Globus pallidus (tissue), 1 donor: ENCODE results near the gene LYL1.

ENCODE experiments used
- DNase-seq: peaks from one replicate; pipeline ENCODE4 v3.0.0-alpha.2; 2015; ENCODE audit warnings: low spot score

LYL1 gene

DNA sequence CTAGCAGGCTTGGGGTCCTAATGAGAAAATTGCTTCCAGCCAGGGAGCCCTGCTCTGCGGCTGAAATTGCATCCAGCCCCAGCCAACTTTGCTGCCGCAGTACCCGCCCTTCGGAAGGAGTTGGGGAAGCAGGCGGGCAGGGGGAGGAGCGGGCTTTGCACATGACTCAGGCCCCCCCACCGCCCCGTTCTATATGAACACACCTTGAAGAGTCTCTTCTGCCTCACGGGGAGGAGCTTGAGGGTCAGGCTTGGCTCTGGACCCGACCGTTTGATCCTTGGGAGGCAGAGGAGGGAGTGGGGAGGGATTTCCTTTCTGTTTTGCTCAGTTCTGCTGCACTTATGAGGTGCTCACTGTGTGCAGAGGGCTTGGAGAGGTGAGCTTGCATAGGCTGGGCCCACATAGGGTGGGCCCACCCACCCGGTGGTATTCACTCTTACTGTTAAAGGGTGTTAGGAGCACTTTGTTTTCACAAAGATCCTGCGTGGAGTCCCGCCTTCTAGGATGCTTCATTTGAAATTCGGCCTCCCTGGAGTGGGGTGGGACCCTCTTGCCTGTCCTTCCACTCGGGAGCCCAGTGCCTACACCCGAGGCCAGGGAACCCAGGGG lies 46.5 kb downstream of the LYL1 start:
- DNase-seq: no peak

DNA sequence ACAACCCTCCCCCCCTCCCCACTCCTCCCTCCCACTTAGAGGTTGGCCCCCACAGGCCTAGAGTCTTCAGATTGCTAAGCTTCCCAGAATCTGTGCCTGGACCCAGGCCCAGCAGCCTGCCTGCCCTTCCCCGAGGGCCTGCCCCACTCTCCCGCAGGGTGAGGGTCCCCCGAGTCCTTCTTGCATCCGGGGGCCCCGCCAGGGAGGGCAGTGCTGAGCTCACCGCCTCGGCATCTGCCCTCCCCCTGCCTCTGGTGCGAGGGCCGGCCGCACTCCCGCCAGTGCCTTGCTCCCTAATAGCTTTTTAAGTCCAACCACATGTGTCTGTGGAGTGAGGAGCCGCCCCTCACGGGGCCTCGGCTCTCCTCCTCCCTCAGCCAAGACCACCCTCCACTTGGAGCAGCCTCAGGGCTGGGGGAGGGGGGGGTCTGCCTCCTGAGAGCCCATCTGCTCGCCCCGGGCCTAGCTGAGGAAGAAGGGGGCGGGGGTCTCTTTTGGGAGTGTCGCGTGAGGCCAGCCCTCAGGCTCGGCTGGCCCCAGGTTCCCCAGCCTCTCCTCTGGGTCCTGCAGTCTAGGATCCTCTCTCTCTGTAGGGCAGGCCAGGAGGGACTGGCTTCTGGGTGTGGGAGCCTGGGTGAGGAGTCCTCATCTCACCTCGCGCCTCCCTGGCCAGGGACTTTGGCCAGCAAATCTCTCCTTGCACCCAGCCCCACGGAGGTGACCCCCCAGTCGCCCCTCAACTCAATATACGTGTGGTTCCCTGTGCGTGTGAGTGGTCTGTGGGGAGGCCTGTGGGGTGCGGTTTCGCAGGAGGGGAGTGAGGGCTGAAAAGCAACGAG lies 47.2 kb downstream of the LYL1 start:
- no peak for DNase-seq

DNA sequence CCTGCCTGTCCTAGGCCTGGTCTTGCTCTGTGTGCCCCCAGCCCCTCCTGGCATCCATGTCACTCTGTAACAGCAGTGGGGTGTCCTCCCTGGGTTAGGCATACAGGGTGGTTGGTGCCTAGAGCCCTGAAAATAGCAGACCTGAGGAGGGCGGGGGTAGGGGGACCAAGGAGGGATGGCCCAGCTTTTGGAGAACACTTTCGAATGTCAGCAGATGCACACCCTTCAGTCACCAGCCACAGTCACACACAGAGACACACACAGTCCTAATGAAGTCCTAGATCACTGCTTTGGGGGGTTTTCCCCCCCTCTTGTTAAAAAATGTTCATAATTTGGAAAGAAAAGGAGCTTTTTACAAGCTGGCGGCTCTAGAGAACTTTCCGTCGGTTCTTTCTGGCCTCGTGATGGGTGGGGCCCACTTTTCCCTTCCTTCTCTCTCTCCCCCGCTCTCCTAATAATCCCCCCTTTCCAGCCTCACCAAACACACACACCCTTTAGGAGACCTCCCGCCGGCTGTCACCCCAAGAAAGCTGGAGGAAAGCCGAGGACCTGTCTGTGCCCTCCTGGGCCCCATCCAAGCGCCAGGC lies 47.9 kb downstream of the LYL1 start:
- DNase-seq: no peak

DNA sequence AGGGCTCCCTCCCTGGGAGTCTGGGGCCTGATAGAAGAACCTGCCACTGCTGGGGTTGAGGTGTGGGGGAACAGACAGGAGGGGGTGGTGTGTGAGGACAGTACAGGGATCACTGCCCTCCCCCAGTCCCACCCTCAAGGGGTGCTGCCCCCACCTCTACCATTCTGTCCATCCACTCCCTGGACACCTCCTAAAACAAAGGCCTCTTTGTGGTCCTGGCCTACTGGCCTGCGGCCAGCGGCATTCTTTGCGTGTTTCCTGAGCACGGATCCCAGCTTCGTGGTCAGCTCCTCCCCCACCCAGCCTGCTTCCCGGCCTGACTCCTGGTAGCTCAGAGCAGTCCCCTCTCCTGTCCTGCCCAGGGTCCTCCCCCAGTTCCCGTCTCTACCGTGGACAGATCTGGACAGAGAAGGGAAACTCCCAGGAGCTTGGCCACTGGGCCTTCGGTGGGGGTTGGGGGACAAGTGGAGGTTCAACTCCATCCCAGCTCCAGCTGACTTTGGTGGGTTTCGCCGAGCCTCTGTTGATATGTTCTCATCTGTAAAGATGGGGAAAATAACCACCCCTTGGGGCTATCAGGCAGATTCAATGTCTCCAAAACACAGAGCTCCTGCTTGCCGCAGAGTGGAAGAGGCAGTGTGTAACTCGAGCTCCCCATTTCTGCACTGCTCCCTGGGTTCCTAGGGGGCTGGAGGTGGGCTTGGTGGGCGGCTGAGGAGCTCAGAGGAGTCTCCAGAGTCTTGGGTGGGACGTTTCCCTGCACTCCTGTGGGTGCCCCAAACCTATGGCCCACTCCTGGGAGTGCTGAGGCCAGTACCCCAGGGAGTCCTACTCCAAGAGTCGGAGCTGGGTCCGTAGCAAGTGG lies 48.7 kb downstream of the LYL1 start:
- DNase-seq: no peak

DNA sequence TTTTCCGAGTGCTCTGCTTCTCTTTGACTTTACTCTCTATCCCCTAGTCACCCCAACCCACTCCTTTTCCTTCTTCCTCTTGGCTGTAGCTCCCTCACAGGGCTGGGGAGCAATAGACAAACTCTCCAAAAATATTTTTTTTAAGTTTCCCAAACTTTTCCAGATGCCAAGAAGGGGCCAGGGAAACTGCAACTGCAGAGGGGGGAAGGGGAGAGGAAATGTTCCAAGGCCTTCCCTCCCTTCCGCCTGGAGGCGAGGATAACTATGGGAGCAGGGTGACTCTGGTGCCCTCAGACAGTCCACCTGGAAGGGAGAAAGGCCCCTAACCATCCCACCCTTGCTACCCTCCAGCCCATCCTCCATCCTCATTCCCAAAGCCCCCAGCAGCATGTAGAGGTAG lies 49.4 kb downstream of the LYL1 start:
- DNase-seq: no peak

DNA sequence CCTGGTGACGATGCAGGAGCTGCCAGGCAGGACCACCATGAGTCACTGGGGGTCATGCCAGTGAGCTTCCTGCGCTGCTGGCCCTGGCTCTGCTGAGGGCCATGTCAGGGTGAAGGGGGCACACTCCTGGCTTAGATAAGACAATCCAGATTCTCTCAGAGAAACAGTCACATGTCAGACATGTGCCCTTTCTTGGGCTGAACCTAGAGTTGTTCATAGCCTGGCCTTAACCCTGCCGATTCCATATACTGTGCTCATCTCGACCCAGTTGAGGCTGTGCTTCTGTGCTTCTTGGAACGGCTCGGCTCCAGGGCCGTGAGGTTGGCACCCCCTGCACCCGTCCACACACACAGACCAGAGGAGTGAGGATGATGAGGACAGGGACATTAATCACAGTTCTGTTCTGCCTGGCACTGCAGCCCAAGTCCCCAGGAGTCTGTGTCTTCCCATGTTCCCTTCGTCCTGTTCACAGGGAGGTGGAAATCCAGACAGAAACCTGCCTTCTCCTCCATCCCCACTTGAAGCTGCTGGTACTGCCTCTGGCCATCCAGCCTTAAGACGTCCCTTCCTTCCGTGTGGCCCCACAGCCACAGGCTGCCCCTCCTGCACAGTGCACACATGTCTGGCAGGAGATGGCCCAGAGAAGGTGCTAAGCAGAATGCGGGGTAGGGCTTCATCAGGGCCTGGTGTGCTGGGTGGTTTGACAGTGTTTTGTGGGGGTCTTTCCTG lies 50.0 kb downstream of the LYL1 start:
- no peak for DNase-seq

DNA sequence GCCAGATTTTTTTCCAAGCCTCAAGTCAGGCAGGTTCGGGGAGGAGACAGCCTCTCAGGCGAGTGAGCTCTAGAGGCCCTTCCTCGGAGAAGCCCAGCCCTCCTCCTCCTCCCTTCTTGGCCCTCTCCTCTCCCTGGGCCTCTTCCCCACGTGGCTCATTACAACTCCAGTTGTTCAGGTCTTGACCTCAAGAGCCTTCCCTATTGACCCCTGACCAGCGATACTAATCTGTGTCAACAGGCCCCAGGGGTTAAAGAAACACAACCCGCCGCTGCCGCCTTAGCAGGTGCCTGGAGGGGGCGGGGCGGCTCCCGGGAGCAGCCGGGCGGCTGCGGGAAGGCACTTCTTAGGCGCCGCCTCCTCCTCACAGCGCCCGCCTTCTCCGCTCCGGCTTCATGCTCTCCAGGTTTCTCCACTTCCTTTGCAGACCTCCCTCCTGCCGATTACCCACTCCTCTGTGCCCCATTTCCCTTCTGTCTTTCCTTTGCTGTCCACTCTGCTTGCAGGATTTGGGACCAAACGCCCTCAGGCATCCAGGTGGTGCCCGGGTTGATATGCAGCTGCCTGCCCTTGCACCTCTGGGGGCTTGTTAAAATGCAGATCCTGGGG lies 51.0 kb downstream of the LYL1 start:
- DNase-seq: no peak

DNA sequence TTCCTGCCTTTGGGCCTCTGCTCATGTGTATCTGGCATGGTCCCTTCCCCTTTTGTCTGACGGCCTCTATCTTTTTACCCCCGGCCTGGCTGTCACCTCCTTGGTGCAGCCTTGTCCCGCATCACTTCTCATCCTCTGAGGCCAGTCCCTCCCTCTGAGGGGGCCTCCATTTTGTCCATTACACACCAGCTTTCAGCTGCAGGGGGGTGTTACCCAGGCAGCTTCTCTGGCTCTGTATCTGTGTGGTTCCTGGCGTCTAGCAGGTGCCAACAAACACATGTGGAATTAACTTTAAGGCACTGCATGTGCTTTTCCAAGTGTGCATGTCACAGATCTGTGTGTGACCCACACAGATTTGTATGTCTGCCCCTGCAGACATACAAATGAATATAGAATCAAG lies 52.4 kb downstream of the LYL1 start:
- DNase-seq: no peak
